Endodermal cell (in vitro differentiated cells): ENCODE measurements around the gene MMS19. TPM values are rescaled to one million over a fixed set of nuclear protein-coding genes. Genes with fewer than 3 reads are reported as not detected.

Source experiments
- DNase-seq: peaks from one replicate; pipeline ENCODE4 v3.0.0-alpha.2; 2017
- H3K27ac ChIP-seq: 2 replicates; pipeline ENCODE4 v1.5.1; 2013; ENCODE audit warnings: mild to moderate bottlenecking, low read depth, low read length, moderate library complexity
- H3K27me3 ChIP-seq: 2 replicates; pipeline ENCODE4 v1.6.1; 2013; ENCODE audit warnings: mild to moderate bottlenecking, low read length, moderate library complexity; ENCODE audit not compliant: insufficient read depth, control insufficient read depth, poor library complexity, severe bottlenecking
- H3K36me3 ChIP-seq: 2 replicates; pipeline ENCODE4 v1.7.0; 2013; ENCODE audit warnings: mild to moderate bottlenecking, low read length, moderate library complexity; ENCODE audit not compliant: control insufficient read depth, insufficient read depth
- H3K4me1 ChIP-seq: one replicate; pipeline ENCODE4 v1.7.0; 2013; ENCODE audit warnings: low read length; ENCODE audit not compliant: control insufficient read depth, insufficient read depth
- H3K4me3 ChIP-seq: 2 replicates; pipeline ENCODE4 v1.5.1; 2013; ENCODE audit warnings: mild to moderate bottlenecking, low read length, moderate library complexity
- H3K9ac ChIP-seq: 2 replicates; pipeline ENCODE4 v1.6.1; 2013; ENCODE audit warnings: mild to moderate bottlenecking, low read length, moderate library complexity; ENCODE audit not compliant: poor library complexity, severe bottlenecking; ENCODE audit errors: extremely low read depth
- H3K9me3 ChIP-seq: 2 replicates; pipeline ENCODE4 v1.6.1; 2013; ENCODE audit warnings: mild to moderate bottlenecking, low read length, moderate library complexity; ENCODE audit not compliant: control insufficient read depth
- H3K27ac Mint-ChIP-seq: 2 replicates; pipeline ENCODE4 v1.8.0; 2020; ENCODE audit warnings: mixed read lengths
- H3K27me3 Mint-ChIP-seq: 2 replicates; pipeline ENCODE4 v1.8.0; 2021; ENCODE audit warnings: mild to moderate bottlenecking, mixed read lengths; ENCODE audit not compliant: insufficient read depth
- H3K36me3 Mint-ChIP-seq: 2 replicates; pipeline ENCODE4 v1.8.0; 2020; ENCODE audit warnings: low read depth, mixed read lengths
- H3K4me1 Mint-ChIP-seq: 2 replicates; pipeline ENCODE4 v1.8.0; 2020; ENCODE audit warnings: mixed read lengths
- H3K4me3 Mint-ChIP-seq: 2 replicates; pipeline ENCODE4 v1.8.0; 2020; ENCODE audit warnings: mild to moderate bottlenecking, moderate library complexity, mixed read lengths
- H3K9me3 Mint-ChIP-seq: 2 replicates; pipeline ENCODE4 v1.8.0; 2020; ENCODE audit warnings: mild to moderate bottlenecking, mixed read lengths
- CTCF ChIP-seq: fragments of 200-600 bp; sonication (generic); conservative IDR thresholded peaks from 2 replicates; pipeline ENCODE4 v1.5.0; 2021; ENCODE audit warnings: antibody characterized with exemption, mild to moderate bottlenecking
- WGBS, 2 experiments: methylation state at CpG; one replicate each; pipeline versions ENCODE4 v1.1.5 to v1.1.7; 2013; ENCODE audit warnings: missing lambda C conversion rate in 2 of 2, mixed read lengths in 1 of 2; ENCODE audit not compliant: insufficient coverage in 1 of 2, insufficient read length in 1 of 2; 5-methylcytosine and 5-hydroxymethylcytosine counted together
- total RNA-seq, 2 donors: library from RNA; stranded (reverse); fragmentation: NEBNext Ultra II Directional in 1 of 2; extraction: Animal tissue kit (Norgen Biotek cat#: 25700) in 1 of 2; gene quantifications; 2 replicates in 1 of 2; 3 replicates in 1 of 2; pipeline ENCODE4 v1.2.1, GENCODE V29; 2021

The MMS19 gene
- total RNA-seq, 2 donors from 2014 or later: 84.2 to 98.8 TPM

GRCh38 chr10:97459933-97460332 is 38.3 kb downstream of the MMS19 start:
- H3K27me3 ChIP-seq: no peaks in the 10 kb centered on the region
- H3K36me3 Mint-ChIP-seq: peaks cover 82% of the 10 kb centered on the region
- DNase-seq: no peak
- H3K4me3 Mint-ChIP-seq: no peak overlapping the region
- no peak for TF ChIP-seq CTCF
- no peaks in the 10 kb centered on the region for H3K27me3 Mint-ChIP-seq
- no peak overlapping the region for H3K4me3 ChIP-seq
- H3K4me1 ChIP-seq: no peaks in the 10 kb centered on the region
- H3K27ac Mint-ChIP-seq: no peak overlapping the region
- H3K27ac ChIP-seq: no peak overlapping the region
- H3K9me3 ChIP-seq: no peaks in the 10 kb centered on the region
- H3K4me1 Mint-ChIP-seq: no peaks in the 10 kb centered on the region
- no peak overlapping the region for H3K9ac ChIP-seq
- H3K36me3 ChIP-seq: peaks cover 93% of the 10 kb centered on the region
- no peaks in the 10 kb centered on the region for H3K9me3 Mint-ChIP-seq
- 76 to 84% methylated on average over 6 to 7 of the region's 7 CpGs for WGBS, 2 experiments

- 94 to 100% methylated on average over 2 to 7 of the region's 7 CpGs for WGBS, 2 experiments
- no peak overlapping the region for H3K27ac Mint-ChIP-seq
- H3K4me3 Mint-ChIP-seq: no peak overlapping the region
- no peaks in the 10 kb centered on the region for H3K4me1 Mint-ChIP-seq
- Histone ChIP-seq H3K27me3 (no peaks in the 10 kb centered on the region), H3K4me1 (no peaks in the 10 kb centered on the region), H3K9me3 (no peaks in the 10 kb centered on the region), H3K4me3 (no peak overlapping the region), H3K9ac (no peak overlapping the region), H3K27ac (no peak overlapping the region), H3K36me3 (peaks cover 95% of the 10 kb centered on the region)
- no peaks in the 10 kb centered on the region for H3K27me3 Mint-ChIP-seq
- H3K9me3 Mint-ChIP-seq: no peaks in the 10 kb centered on the region
- no peak for TF ChIP-seq CTCF
- H3K36me3 Mint-ChIP-seq: peaks cover 82% of the 10 kb centered on the region
- no peak for DNase-seq
These were observed 39.1 kb downstream of the MMS19 start for GRCh38 chr10:97459111-97459510.

- TF ChIP-seq CTCF: no peak
- H3K4me3 ChIP-seq: no peak overlapping the region
- no peaks in the 10 kb centered on the region for H3K4me1 ChIP-seq
- H3K9me3 ChIP-seq: no peaks in the 10 kb centered on the region
- peaks cover 92% of the 10 kb centered on the region for H3K36me3 ChIP-seq
- no peak for DNase-seq
- WGBS, 2 experiments: 93 to 100% methylated on average over 3 of the region's 3 CpGs
- H3K27me3 Mint-ChIP-seq: no peaks in the 10 kb centered on the region
- H3K27ac Mint-ChIP-seq: no peak overlapping the region
- H3K36me3 Mint-ChIP-seq: peaks cover 85% of the 10 kb centered on the region
- H3K9ac ChIP-seq: no peak overlapping the region
- no peak overlapping the region for H3K4me3 Mint-ChIP-seq
- no peaks in the 10 kb centered on the region for H3K9me3 Mint-ChIP-seq
- H3K27ac ChIP-seq: no peak overlapping the region
- H3K4me1 Mint-ChIP-seq: no peaks in the 10 kb centered on the region
- H3K27me3 ChIP-seq: no peaks in the 10 kb centered on the region
These were observed 41.5 kb downstream of the MMS19 start for GRCh38 chr10:97456686-97457065.
